SJSA1 (cell line): ENCODE measurements around the gene LRRC61. TPM values are rescaled to one million over a fixed set of nuclear protein-coding genes. Genes with fewer than 3 reads are reported as not detected.

ENCODE experiments used
- DNase-seq, 2 experiments: peaks; one replicate each; pipeline ENCODE4 v3.0.0-alpha.2; 2015 to 2020; ENCODE audit warnings: low spot score in 2 of 2, low read depth in 1 of 2
- H3K27ac ChIP-seq: fragments of 250-450 bp; sonication (Bioruptor Pico); 2 replicates; pipeline ENCODE4 v1.5.1; 2020; ENCODE audit warnings: mild to moderate bottlenecking, moderate library complexity
- H3K27me3 ChIP-seq: fragments of 250-450 bp; sonication (Bioruptor Pico); replicated peaks from 2 replicates; pipeline ENCODE4 v1.5.1; 2020; ENCODE audit warnings: mild to moderate bottlenecking, moderate library complexity
- H3K36me3 ChIP-seq: fragments of 250-450 bp; sonication (Bioruptor Pico); 2 replicates; pipeline ENCODE4 v1.5.1; 2020; ENCODE audit warnings: mild to moderate bottlenecking
- H3K4me1 ChIP-seq: fragments of 250-450 bp; sonication (Bioruptor Pico); replicated peaks from 2 replicates; pipeline ENCODE4 v1.6.1; 2021; ENCODE audit warnings: mild to moderate bottlenecking
- H3K4me3 ChIP-seq: fragments of 250-450 bp; sonication (Bioruptor Pico); 2 replicates; pipeline ENCODE4 v1.5.1; 2020; ENCODE audit warnings: mild to moderate bottlenecking
- H3K9me3 ChIP-seq: fragments of 250-450 bp; sonication (Bioruptor Pico); replicated peaks from 2 replicates; pipeline ENCODE4 v1.5.1; 2020; ENCODE audit warnings: mild to moderate bottlenecking
- total RNA-seq: library from RNA; depleted of rRNA; stranded (reverse); fragments of >200 nt; shearing (Covaris generic); gene quantifications from 2 replicates; pipeline ENCODE4 v1.2.3, GENCODE V29; 2014

Gene LRRC61
- total RNA-seq, 1 experiment from 2014 or later: not detected

DNA sequence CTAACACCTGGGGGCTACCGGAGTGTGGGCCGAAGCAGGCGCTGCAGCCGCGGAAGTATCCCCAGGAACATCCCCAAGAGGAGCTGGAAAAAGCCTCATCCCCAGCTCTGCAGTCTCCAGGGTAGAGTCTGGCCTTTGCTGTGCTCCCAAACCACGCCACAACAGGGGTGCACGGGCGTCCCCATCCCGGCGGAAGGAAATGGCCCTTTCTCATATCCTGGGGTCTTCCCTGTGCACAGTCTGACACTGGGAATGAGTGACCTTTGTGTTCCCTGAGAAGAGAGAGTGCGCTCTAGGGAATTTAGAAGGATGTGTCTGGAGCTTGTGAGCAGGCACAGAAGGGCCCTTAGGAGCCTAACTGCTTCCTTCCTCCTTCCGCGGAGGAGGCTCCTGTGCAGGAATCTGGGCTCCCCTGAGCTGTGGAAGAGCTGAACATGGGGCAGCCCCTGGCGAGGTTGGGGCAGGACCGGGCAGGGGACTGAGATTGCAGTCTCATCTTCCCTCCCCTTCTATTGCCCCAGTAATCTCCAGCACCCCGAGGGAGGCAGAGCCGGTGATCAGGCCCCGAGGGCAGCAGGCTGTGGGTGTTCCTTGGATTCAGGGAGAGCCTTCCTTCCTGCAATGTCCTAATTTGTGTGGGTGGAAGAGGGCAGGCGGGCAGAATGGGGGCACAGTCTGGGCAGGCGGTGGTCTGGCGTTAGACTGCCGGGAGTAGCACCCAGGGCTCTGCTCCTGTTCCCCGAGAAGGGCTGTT, 46.8 kb downstream of the LRRC61 start:
- H3K36me3 ChIP-seq: peaks cover 60% of the 10 kb centered on the region

DNA sequence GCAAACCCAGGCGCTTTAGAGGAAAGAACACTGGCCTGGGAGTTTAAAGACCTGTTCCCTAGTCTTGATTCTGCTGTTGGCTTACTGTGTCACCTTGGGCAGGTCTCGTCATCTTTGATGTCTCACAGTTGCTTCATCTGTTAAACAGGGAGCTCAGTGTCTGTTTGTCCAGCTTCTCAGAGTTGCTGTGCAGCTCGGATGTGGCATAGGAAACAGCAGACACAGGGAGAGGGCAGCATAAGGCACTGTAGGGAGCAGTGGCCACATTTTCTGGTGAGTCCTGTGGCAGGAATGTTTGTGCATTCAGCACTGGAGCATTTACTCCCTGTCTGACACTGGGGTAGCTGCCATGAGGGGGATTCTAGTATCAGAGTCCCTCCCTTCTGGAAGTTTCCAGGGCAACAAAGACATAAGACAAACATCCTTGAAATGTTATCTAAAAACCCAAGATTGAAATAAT, 47.5 kb downstream of the LRRC61 start:
- Histone ChIP-seq H3K4me3 (no peak overlapping the region), H3K27ac (no peak overlapping the region)
- no peak for DNase-seq

More for the DNA sequence above, 46.8 kb downstream of the LRRC61 start:
- no peak for DNase-seq
- H3K9me3 ChIP-seq: no peaks in the 10 kb centered on the region
- peaks cover 25% of the 10 kb centered on the region for H3K4me1 ChIP-seq
- peak overlapping the region; percentile 89; the same call in 1 of the 2 replicates for H3K27ac ChIP-seq
- peak overlapping the region; percentile 93 for H3K4me3 ChIP-seq
- H3K27me3 ChIP-seq: no peaks in the 10 kb centered on the region

DNA sequence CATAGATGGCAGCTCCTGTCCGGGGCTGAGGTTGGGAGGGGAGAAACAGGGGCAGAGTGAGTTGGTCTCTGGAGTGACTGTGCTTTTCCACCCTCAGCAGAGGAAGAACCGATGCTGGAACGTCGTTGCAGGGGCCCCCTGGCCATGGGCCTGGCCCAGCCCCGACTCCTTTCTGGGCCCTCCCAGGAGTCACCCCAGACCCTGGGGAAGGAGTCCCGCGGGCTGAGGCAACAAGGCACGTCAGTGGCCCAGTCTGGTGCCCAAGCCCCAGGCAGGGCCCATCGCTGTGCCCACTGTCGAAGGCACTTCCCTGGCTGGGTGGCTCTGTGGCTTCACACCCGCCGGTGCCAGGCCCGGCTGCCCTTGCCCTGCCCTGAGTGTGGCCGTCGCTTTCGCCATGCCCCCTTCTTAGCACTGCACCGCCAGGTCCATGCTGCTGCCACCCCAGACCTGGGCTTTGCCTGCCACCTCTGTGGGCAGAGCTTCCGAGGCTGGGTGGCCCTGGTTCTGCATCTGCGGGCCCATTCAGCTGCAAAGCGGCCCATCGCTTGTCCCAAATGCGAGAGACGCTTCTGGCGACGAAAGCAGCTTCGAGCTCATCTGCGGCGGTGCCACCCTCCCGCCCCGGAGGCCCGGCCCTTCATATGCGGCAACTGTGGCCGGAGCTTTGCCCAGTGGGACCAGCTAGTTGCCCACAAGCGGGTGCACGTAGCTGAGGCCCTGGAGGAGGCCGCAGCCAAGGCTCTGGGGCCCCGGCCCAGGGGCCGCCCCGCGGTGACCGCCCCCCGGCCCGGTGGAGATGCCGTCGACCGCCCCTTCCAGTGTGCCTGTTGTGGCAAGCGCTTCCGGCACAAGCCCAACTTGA, 48.2 kb downstream of the LRRC61 start:
- H3K27ac ChIP-seq: no peak overlapping the region

More for the DNA sequence above, 47.5 kb downstream of the LRRC61 start:
- peaks cover 25% of the 10 kb centered on the region for H3K4me1 ChIP-seq
- H3K27me3 ChIP-seq: no peaks in the 10 kb centered on the region
- H3K36me3 ChIP-seq: peaks cover 61% of the 10 kb centered on the region
- no peaks in the 10 kb centered on the region for H3K9me3 ChIP-seq

DNA sequence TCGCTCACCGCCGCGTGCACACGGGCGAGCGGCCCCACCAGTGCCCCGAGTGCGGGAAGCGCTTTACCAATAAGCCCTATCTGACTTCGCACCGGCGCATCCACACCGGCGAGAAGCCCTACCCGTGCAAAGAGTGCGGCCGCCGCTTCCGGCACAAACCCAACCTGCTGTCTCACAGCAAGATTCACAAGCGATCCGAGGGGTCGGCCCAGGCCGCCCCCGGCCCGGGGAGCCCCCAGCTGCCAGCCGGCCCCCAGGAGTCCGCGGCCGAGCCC, 48.8 kb downstream of the LRRC61 start:
- no peak for DNase-seq
- no peak overlapping the region for H3K4me3 ChIP-seq
- H3K4me1 ChIP-seq: peaks cover 25% of the 10 kb centered on the region
- H3K27me3 ChIP-seq: no peaks in the 10 kb centered on the region
- no peaks in the 10 kb centered on the region for H3K9me3 ChIP-seq
- no peak overlapping the region for H3K27ac ChIP-seq
- H3K36me3 ChIP-seq: peaks cover 67% of the 10 kb centered on the region

More for the DNA sequence above, 48.2 kb downstream of the LRRC61 start:
- Histone ChIP-seq H3K4me3 (no peak overlapping the region), H3K36me3 (peaks cover 67% of the 10 kb centered on the region), H3K4me1 (peaks cover 25% of the 10 kb centered on the region), H3K9me3 (no peaks in the 10 kb centered on the region), H3K27me3 (no peaks in the 10 kb centered on the region)
- DNase-seq: no peak

DNA sequence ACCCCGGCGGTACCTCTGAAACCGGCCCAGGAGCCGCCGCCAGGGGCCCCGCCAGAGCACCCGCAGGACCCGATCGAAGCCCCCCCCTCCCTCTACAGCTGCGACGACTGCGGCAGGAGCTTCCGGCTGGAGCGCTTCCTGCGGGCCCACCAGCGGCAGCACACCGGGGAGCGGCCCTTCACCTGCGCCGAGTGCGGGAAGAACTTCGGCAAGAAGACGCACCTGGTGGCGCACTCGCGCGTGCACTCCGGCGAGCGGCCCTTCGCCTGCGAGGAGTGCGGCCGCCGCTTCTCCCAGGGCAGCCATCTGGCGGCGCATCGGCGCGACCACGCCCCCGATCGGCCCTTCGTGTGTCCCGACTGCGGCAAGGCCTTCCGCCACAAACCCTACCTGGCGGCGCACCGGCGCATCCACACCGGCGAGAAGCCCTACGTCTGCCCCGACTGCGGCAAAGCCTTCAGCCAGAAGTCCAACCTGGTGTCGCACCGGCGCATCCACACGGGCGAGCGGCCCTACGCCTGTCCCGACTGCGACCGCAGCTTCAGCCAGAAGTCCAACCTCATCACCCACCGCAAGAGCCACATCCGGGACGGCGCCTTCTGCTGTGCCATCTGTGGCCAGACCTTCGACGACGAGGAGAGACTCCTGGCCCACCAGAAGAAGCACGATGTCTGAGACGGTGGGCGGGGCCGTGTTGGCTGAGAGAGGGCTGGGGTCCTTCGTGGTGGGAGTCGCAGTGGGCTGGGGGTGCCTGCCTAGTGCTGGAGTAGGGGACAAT, 49.3 kb downstream of the LRRC61 start:
- peaks cover 67% of the 10 kb centered on the region for H3K36me3 ChIP-seq
- no peak overlapping the region for H3K27ac ChIP-seq
- H3K9me3 ChIP-seq: no peaks in the 10 kb centered on the region
- DNase-seq: no peak
- H3K4me3 ChIP-seq: no peak overlapping the region
- H3K4me1 ChIP-seq: peaks cover 25% of the 10 kb centered on the region
- H3K27me3 ChIP-seq: no peaks in the 10 kb centered on the region

DNA sequence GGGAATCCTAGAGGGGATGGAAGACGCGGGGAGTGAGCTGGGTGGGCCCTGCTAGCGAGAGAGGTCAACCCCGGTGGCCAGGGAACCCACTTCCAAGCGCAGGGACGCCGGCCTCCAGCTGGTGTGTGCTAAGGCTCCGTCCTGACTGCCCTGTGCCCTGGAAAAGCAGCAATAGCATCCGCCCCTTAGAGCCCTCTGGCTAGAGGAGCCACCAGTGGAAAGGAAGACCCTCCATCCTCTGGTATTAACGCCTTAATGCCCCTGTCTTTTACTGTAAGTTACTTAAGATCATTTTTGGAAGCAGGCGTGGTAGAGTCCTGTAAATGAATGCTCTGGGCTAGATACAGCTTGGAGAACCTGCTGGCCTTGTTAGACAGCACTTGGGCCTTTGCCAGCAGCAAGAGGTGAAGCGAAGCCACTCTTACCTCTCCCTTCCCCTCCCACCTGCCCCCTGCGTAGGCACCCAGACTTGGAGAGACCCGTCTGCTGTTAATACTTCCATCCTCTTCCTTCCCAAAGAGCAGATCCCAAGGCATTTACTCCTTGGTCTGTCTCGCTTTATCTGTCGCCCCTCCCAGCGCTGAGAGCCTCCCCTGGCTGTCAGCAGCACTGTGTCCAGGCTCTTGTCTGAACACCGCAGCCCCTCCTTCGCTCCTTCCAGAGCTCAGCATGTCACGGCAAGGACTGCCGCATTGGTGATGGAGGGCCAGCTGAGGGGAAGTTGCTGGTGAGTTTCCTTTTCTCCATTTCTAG, 50.1 kb downstream of the LRRC61 start:
- Histone ChIP-seq H3K36me3 (peaks cover 66% of the 10 kb centered on the region), H3K27me3 (no peaks in the 10 kb centered on the region)

DNA sequence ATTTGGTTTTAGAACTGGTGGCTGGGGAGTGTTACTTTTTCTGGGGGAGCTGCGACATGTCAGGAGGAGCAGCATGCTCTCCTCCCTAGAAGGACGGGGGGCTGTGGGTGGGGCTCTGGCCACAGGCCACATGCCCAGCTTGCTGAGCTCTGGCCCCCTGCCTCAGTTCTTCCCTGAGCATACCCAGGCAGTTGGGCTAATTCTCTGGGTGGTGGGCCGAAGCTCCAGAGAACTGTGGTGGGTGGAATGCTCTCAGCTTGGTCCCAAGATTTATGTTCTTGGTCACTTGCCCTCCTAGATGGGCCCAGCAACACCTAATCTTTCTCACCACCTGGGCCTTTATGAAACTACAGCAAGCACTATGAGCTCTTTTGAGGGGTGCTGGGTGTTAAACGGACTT, 50.9 kb downstream of the LRRC61 start:
- Histone ChIP-seq H3K36me3 (peaks cover 58% of the 10 kb centered on the region), H3K4me3 (no peak overlapping the region), H3K4me1 (peaks cover 27% of the 10 kb centered on the region), H3K27me3 (no peaks in the 10 kb centered on the region), H3K9me3 (no peaks in the 10 kb centered on the region), H3K27ac (no peak overlapping the region)
- no peak for DNase-seq

More for the DNA sequence above, 50.1 kb downstream of the LRRC61 start:
- DNase-seq: no peak
- Histone ChIP-seq H3K4me1 (peaks cover 26% of the 10 kb centered on the region), H3K4me3 (no peak overlapping the region), H3K9me3 (no peaks in the 10 kb centered on the region), H3K27ac (no peak overlapping the region)

DNA sequence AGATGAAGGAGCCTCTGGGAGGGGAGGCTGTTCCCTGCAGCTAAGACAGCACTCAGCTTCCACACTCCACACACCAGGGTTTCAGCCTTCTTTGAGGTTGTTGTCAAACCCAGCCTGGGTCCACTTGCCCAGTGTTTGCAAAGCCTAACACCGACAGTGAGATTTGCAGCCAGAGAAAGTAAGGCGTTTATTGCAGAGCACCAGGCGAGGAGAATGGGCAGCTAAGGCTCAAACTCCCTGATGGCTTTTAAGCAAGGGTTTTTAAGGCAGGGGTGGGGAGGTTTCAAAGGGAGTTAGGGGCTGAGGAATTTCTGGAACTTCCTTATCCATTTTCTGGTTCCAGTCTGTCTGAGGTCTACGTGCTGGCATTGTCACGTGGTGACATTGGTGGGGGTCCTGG, 51.3 kb downstream of the LRRC61 start:
- no peak for DNase-seq

DNA sequence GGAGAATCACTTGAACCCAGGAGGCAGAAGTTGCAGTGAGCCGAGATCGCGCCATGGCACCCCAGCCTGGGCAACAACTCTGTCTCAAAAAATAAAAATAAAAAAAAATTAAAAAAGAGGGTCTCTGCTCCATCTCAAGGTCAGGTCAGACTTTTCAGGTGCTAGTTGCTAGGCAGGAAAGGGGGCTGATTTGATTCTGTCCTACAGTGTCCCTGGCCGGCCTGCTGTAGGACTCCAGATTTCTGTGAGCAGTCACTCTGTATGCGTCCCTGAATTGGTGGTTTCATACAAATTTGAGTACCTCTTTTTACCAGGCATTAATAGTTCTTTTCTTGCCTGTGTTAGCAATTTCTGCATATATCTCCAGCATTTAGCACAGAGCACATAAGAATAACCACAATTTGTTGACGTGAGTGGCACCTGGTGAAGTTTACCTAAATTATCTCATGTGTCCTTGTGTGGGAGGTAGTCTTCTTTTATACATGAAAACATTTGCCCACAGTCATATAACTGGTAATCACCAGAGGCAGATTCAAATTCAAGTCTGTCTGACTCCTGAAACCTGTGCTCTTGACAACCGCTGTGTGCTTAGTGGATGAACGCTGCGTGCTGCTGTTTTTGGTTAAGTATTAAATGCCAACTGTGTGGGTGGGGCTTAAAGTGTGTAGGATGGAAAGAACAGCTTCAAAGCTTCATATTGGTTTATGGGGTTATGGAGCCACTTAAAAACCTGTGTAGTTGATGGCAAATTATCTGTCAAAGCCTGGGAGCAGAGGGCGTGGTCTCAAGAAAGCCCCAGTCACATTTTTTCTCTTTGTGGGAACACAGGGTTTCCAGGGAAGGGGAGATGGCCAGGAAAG, 52.7 kb downstream of the LRRC61 start:
- Histone ChIP-seq H3K4me1 (peaks cover 18% of the 10 kb centered on the region), H3K9me3 (no peaks in the 10 kb centered on the region), H3K4me3 (no peak overlapping the region), H3K36me3 (peaks cover 47% of the 10 kb centered on the region), H3K27me3 (no peaks in the 10 kb centered on the region), H3K27ac (no peak overlapping the region)
- no peak for DNase-seq

More for the DNA sequence above, 51.3 kb downstream of the LRRC61 start:
- H3K4me1 ChIP-seq: peaks cover 27% of the 10 kb centered on the region
- H3K36me3 ChIP-seq: peaks cover 57% of the 10 kb centered on the region
- H3K27me3 ChIP-seq: no peaks in the 10 kb centered on the region
- H3K4me3 ChIP-seq: no peak overlapping the region
- no peak overlapping the region for H3K27ac ChIP-seq
- no peaks in the 10 kb centered on the region for H3K9me3 ChIP-seq

DNA sequence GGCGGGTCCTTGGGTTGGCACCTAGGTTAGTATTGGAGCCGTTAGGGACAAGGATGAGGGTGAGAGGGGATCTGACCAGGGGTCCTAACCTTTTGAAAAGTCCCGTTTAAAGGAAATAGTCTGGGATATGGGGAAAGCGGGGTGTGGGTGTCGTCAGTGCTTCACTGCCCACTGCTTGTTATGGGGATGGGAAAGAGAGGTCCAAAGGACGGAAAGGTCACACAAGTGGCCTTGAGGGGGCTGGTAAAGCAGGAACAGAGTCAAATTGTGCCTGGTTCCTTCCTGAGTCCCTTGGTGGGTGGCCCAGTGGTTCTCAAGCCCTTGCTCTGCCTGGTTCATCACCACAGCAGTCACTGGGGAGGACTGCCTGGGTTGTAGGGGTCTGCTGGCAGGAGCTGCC, 53.4 kb downstream of the LRRC61 start:
- peaks cover 40% of the 10 kb centered on the region for H3K36me3 ChIP-seq
- no peaks in the 10 kb centered on the region for H3K9me3 ChIP-seq
- no peak overlapping the region for H3K4me3 ChIP-seq
- H3K4me1 ChIP-seq: peaks cover 18% of the 10 kb centered on the region
- H3K27ac ChIP-seq: no peak overlapping the region
- no peak for DNase-seq
- no peaks in the 10 kb centered on the region for H3K27me3 ChIP-seq

DNA sequence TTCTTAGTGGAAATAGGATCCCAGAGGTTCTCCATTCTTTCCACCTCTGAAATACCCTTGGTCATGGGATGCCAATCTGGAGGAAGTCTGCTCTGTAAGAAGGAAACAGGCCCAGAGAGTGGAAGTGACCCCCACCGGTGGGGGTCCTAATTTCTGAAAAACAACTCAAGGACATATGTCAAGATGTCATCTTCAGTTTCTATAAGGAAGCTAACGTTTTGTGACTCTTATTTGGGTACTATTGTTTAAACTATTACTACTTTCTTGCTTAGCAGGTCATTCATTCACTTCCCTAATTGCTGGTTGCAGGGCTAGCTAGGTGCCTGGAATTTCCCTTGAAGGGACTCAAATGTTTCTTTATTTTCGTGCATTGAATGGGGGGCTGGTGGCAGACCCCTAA, 54.0 kb downstream of the LRRC61 start:
- peaks cover 18% of the 10 kb centered on the region for H3K4me1 ChIP-seq
- H3K36me3 ChIP-seq: peaks cover 34% of the 10 kb centered on the region
- H3K27ac ChIP-seq: no peak overlapping the region
- H3K9me3 ChIP-seq: no peaks in the 10 kb centered on the region
- H3K4me3 ChIP-seq: no peak overlapping the region
- DNase-seq: no peak
- H3K27me3 ChIP-seq: no peaks in the 10 kb centered on the region

DNA sequence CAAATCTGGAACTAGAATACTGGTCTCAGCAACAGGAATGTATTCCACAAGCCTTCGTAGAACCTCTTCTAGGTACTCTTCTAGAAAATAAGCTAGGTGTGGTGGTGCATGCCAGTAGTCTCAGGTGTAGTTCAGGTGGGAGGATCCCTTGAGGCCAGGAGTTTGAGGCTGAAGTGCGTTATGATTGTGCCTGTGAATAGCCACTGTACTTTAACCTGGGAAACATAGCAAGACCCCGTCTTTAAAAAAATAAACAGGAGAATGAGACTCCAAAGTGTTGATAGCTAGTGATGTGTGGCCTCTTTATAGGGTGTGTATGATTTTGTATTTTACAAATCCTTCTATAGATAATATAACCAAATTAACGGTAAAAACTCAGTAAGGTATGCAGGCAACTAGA, 54.5 kb downstream of the LRRC61 start:
- Histone ChIP-seq H3K27ac (no peak overlapping the region), H3K4me3 (no peak overlapping the region), H3K4me1 (peaks cover 18% of the 10 kb centered on the region), H3K9me3 (no peaks in the 10 kb centered on the region), H3K27me3 (no peaks in the 10 kb centered on the region), H3K36me3 (peaks cover 30% of the 10 kb centered on the region)
- no peak for DNase-seq
